Gastrocnemius medialis (tissue), 4 donors: Measurements from ENCODE around the gene TESK2. TPM values are rescaled to one million over a fixed set of nuclear protein-coding genes. Genes with fewer than 3 reads are reported as not detected.
A peak's percentile ranks its signal among the peaks of the same experiment; 100 is the strongest.

Source experiments
- ATAC-seq, 2 donors: fragments of 150-250 bp; one replicate each; pipeline ENCODE4 v1.9.1; 2016
- DNase-seq, 2 donors: peaks; one replicate each; pipeline ENCODE4 v3.0.0-alpha.2; 2019
- H3K27ac ChIP-seq, 4 donors: fragments of 200-600 bp; sonication (generic); 1 replicate in 1 of 4; 2 replicates in 3 of 4; pipeline ENCODE4 v1.5.1; 2016 to 2018; ENCODE audit warnings: mild to moderate bottlenecking in 2 of 4, moderate library complexity in 1 of 4
- H3K27me3 ChIP-seq, 3 donors: fragments of 200-600 bp; sonication (generic) in 2 of 3; 1 replicate in 1 of 3; 2 replicates in 2 of 3; pipeline versions ENCODE4 v1.5.1 to v1.6.0; 2016 to 2019; ENCODE audit warnings: mild to moderate bottlenecking in 1 of 3, moderate library complexity in 1 of 3
- H3K36me3 ChIP-seq, 2 donors: fragments of 200-600 bp; sonication (generic) in 1 of 2; one replicate each; pipeline ENCODE4 v1.5.1; 2017 to 2018
- H3K4me1 ChIP-seq, 2 donors: fragments of 200-600 bp; sonication (generic) in 1 of 2; one replicate each; pipeline ENCODE4 v1.5.1; 2016 to 2017; ENCODE audit warnings: mild to moderate bottlenecking in 2 of 2
- H3K4me3 ChIP-seq, 4 donors: fragments of 200-600 bp; sonication (generic) in 3 of 4; 1 replicate in 1 of 4; 2 replicates in 3 of 4; pipeline ENCODE4 v1.5.1; 2016 to 2019; ENCODE audit warnings: mild to moderate bottlenecking in 2 of 4
- H3K9me3 ChIP-seq, 3 donors: fragments of 200-600 bp; sonication (generic) in 2 of 3; 1 replicate in 1 of 3; 2 replicates in 2 of 3; pipeline ENCODE4 v1.5.1; 2016 to 2019
- POLR2A ChIP-seq, 2 donors: fragments of 450-650 bp; IDR thresholded peaks; one replicate each; pipeline ENCODE4 v1.6.1; 2017; ENCODE audit warnings: antibody characterized with exemption in 2 of 2, mild to moderate bottlenecking in 2 of 2, moderate library complexity in 2 of 2
- in situ Hi-C, 4 donors: fragments of 200-750 bp; cut with MboI; loops; one replicate each; pipeline versions ENCODE4 v1.15.0 to v1.8.0; 2017; ENCODE audit warnings: low sequenced_read_pairs in 4 of 4
- intact Hi-C: fragments of 100-400 bp; cut with DNase I; formaldehyde crosslinking; loops from one replicate; pipeline ENCODE4 v1.15.1; 2023; ENCODE audit warnings: low total_unique reads
- total RNA-seq, 4 donors: library from RNA; depleted of rRNA; stranded (reverse); fragments of >200 nt; gene quantifications; one replicate each; pipeline versions ENCODE4 v1.1.0 to v1.2.3, GENCODE V29; 2016
- TF ChIP-seq, protein P1 (sequence below), 5 experiments: fragments of 450-650 bp in 3 of 5; fragments of 200-600 bp in 2 of 5; sonication (generic) in 2 of 5; IDR thresholded peaks in 4 of 5; conservative IDR thresholded peaks in 1 of 5; 1 replicate in 4 of 5; 2 replicates in 1 of 5; pipeline ENCODE4 v1.5.1; 2016 to 2019; ENCODE audit warnings: antibody characterized with exemption in 5 of 5, mild to moderate bottlenecking in 3 of 5, moderate library complexity in 3 of 5

TESK2 gene
- total RNA-seq, 4 donors from 2014 or later: 3.4 to 5.8 (median 4.5) TPM

DNA sequence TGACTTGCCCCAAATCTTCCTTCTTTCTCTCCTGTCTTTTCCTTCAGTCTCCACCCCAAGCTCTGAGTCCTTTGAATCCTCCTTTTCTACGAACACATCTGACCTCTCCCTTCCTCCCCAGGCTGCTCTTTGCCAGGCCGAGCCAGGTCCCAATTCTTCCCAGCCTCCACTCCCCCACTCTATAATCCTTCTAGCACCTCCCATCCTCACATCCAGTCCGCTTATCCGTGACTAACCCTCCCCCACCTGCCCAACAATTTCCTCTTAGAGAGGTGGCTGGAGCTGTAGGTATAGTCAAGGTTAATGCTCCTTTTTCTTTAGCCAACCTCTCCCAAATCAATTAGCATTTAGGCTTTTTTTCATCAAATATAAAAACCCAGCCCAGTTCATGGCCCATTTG lies 173.8 kb downstream of the TESK2 start:
- in situ Hi-C loops: no loop called here
- intact Hi-C loops: no loop called here

DNA sequence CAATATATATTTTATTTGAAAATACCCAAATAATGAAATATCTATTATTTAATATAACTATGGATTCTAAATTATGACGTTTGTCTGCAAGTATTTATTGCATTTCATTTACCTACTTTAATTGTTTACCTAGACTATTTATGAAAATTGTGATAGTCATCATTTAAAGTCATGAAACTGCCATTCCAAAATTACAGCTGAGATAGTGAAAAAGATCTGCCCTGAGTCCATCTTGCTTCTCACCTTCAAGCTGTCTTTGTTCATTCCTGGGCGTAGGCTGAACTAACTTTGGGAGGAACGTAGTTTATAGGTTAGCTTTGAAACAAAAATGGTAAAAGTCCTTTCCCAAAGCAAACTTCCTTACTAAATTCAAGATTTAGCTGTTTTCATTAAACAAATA lies 176.7 kb downstream of the TESK2 start:
- Histone ChIP-seq H3K27me3 (no peaks in the 10 kb centered on the region), H3K36me3 (no peaks in the 10 kb centered on the region), H3K27ac (no peak overlapping the region), H3K4me3 (no peak overlapping the region), H3K4me1 (no peaks in the 10 kb centered on the region), H3K9me3 (no peaks in the 10 kb centered on the region)
- ATAC-seq (no peak), DNase-seq (no peak)
- intact Hi-C loops: no loop called here
- TF ChIP-seq, protein P1, sequence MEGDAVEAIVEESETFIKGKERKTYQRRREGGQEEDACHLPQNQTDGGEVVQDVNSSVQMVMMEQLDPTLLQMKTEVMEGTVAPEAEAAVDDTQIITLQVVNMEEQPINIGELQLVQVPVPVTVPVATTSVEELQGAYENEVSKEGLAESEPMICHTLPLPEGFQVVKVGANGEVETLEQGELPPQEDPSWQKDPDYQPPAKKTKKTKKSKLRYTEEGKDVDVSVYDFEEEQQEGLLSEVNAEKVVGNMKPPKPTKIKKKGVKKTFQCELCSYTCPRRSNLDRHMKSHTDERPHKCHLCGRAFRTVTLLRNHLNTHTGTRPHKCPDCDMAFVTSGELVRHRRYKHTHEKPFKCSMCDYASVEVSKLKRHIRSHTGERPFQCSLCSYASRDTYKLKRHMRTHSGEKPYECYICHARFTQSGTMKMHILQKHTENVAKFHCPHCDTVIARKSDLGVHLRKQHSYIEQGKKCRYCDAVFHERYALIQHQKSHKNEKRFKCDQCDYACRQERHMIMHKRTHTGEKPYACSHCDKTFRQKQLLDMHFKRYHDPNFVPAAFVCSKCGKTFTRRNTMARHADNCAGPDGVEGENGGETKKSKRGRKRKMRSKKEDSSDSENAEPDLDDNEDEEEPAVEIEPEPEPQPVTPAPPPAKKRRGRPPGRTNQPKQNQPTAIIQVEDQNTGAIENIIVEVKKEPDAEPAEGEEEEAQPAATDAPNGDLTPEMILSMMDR (IDR thresholded peaks at IDR 0.05 in 4 of 5, conservative IDR thresholded peaks at IDR 0.05 in 1 of 5): no peak
- no peak for TF ChIP-seq POLR2A (IDR thresholded peaks at IDR 0.05)
- in situ Hi-C loops: no loop called here

More for the DNA sequence above, 173.8 kb downstream of the TESK2 start:
- no peaks in the 10 kb centered on the region for H3K36me3 ChIP-seq
- TF ChIP-seq POLR2A (IDR thresholded peaks at IDR 0.05): no peak
- DNase-seq (no peak), ATAC-seq (no peak)
- no peak overlapping the region for H3K4me3 ChIP-seq
- H3K4me1 ChIP-seq: no peaks in the 10 kb centered on the region
- no peak overlapping the region for H3K27ac ChIP-seq
- no peaks in the 10 kb centered on the region for H3K9me3 ChIP-seq
- no peaks in the 10 kb centered on the region for H3K27me3 ChIP-seq

DNA sequence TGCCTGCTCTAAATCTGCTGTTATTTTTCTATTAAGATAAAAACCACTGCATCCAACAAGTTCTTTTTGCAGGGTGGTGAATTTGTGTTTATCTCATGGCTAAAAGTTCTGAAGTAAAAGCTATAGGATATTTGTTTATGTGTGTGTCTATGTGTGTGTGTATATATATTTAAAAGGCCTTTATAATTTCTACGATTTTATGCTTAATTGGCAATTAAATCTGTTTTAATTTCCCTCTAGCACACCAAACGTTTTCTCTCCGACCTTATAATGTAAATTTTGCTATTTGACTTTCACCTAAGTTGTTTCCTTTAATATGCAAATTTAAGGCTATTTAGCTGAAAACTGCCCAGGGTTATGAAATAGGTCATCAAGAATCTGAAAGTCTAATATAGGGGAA lies 184.1 kb downstream of the TESK2 start:
- intact Hi-C loops (no loop called here), in situ Hi-C loops (no loop called here)
- no peaks in the 10 kb centered on the region for H3K27me3 ChIP-seq
- no peak for DNase-seq
- H3K27ac ChIP-seq: no peak overlapping the region
- TF ChIP-seq, protein P1 (IDR thresholded peaks at IDR 0.05 in 4 of 5, conservative IDR thresholded peaks at IDR 0.05 in 1 of 5): no peak
- no peak for TF ChIP-seq POLR2A (IDR thresholded peaks at IDR 0.05)
- H3K4me3 ChIP-seq: no peak overlapping the region
- H3K9me3 ChIP-seq: no peaks in the 10 kb centered on the region
- ATAC-seq: no peak
- H3K4me1 ChIP-seq: peaks cover 8 to 16% of the 10 kb centered on the region in 2 donors
- H3K36me3 ChIP-seq: no peaks in the 10 kb centered on the region

DNA sequence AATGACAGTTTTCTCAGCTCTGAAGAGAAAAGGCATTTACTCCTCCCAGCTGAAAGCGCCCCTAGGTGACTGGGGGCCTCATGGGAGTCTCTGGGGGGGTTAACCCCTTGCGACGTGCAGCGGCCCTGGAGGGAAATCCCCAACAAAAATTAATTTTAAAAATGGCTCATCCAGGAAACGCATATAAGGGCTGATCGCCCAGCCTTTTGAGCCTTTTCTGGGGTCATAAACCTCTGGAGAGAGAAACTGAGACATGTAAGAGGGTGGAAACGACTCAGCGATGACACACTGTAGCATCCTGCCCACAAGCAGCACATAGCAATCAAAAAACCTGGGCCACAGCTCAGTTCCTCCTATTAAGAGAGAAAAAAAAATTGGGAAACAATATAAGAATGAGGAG lies 184.6 kb downstream of the TESK2 start:
- intact Hi-C loops (no loop called here), in situ Hi-C loops (no loop called here)
- Histone ChIP-seq H3K27me3 (no peaks in the 10 kb centered on the region), H3K4me1 (peaks cover 8 to 16% of the 10 kb centered on the region in 2 donors), H3K9me3 (no peaks in the 10 kb centered on the region), H3K36me3 (no peaks in the 10 kb centered on the region), H3K4me3 (no peak overlapping the region), H3K27ac (no peak overlapping the region)
- DNase-seq (no peak), ATAC-seq (no peak)
- TF ChIP-seq, protein P1 (IDR thresholded peaks at IDR 0.05 in 4 of 5, conservative IDR thresholded peaks at IDR 0.05 in 1 of 5): no peak
- TF ChIP-seq POLR2A (IDR thresholded peaks at IDR 0.05): no peak

DNA sequence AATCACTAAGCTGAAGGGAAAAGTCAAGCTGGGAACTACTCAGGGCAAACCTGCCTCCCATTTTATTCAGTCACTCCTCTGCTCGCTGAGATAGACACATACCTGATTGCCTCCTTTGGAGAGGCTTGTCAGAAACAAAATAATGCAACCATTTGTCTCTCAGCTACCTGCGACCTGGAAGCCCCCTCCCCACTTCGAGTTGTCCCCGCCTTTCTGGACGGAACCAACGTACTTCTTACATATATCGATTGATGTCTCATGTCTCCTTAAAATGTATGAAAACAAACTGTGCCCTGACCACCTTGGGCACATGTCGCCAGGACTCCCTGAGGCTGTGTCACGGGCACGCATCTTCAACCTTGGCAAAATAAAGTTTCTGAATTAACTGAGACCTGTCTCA lies 185.7 kb downstream of the TESK2 start:
- Histone ChIP-seq H3K9me3 (no peaks in the 10 kb centered on the region), H3K27me3 (no peaks in the 10 kb centered on the region), H3K27ac (peak overlapping the region; percentile 92 to 95 (median 94)), H3K36me3 (no peaks in the 10 kb centered on the region), H3K4me3 (no peak overlapping the region), H3K4me1 (peaks cover 8 to 16% of the 10 kb centered on the region in 2 donors)
- TF ChIP-seq, protein P1 (IDR thresholded peaks at IDR 0.05 in 4 of 5, conservative IDR thresholded peaks at IDR 0.05 in 1 of 5): no peak
- no peak for TF ChIP-seq POLR2A (IDR thresholded peaks at IDR 0.05)
- intact Hi-C loops (no loop called here), in situ Hi-C loops (no loop called here)
- ATAC-seq (no peak), DNase-seq (no peak)
